Stimulated activated memory B cell treated with anti-CD40 and anti-IgM and Interleukin-4, amounts not matched to agents 10 μg/mL and 1 μg/mL and 100 μg/mL, for 72 hours (primary cell): ENCODE results near the gene TRPV2.
"Not testable (repeated sequence)": the region's sequence is repeated elsewhere in the genome, so short reads cannot be mapped to it uniquely, and the experiment has no call there.

Experiments
- ATAC-seq: fragments of 150-1000 bp; cut with Tn5 transposase; 2 replicates; pipeline ENCODE4 v1.10.0; 2021
- H3K27ac Mint-ChIP-seq: one replicate; pipeline ENCODE4 v1.8.0; 2022; ENCODE audit warnings: mild to moderate bottlenecking, mixed read lengths
- H3K27me3 Mint-ChIP-seq: one replicate; pipeline ENCODE4 v1.8.0; 2022; ENCODE audit warnings: mixed read lengths
- H3K36me3 Mint-ChIP-seq: one replicate; pipeline ENCODE4 v1.8.0; 2022; ENCODE audit warnings: mixed read lengths
- H3K4me1 Mint-ChIP-seq: one replicate; pipeline ENCODE4 v1.8.0; 2022; ENCODE audit warnings: mixed read lengths
- H3K4me3 Mint-ChIP-seq: one replicate; pipeline ENCODE4 v1.8.0; 2022; ENCODE audit warnings: mild to moderate bottlenecking, moderate library complexity, mixed read lengths
- H3K9me3 Mint-ChIP-seq: one replicate; pipeline ENCODE4 v1.8.0; 2022; ENCODE audit warnings: mixed read lengths

Gene TRPV2, protein sequence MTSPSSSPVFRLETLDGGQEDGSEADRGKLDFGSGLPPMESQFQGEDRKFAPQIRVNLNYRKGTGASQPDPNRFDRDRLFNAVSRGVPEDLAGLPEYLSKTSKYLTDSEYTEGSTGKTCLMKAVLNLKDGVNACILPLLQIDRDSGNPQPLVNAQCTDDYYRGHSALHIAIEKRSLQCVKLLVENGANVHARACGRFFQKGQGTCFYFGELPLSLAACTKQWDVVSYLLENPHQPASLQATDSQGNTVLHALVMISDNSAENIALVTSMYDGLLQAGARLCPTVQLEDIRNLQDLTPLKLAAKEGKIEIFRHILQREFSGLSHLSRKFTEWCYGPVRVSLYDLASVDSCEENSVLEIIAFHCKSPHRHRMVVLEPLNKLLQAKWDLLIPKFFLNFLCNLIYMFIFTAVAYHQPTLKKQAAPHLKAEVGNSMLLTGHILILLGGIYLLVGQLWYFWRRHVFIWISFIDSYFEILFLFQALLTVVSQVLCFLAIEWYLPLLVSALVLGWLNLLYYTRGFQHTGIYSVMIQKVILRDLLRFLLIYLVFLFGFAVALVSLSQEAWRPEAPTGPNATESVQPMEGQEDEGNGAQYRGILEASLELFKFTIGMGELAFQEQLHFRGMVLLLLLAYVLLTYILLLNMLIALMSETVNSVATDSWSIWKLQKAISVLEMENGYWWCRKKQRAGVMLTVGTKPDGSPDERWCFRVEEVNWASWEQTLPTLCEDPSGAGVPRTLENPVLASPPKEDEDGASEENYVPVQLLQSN

GRCh38 chr17:16415031-16415924 lies at the start of gene TRPV2:
Gene TRPV2 (plus strand): TSS chr17:16415571. CDS start chr17:16417669, 2,098 bp downstream.
- no peaks in the 10 kb centered on the region for H3K9me3 Mint-ChIP-seq
- peak within 1 kb of the TSS; percentile 95 for H3K27ac Mint-ChIP-seq
- peaks cover 55% of the 10 kb centered on the region for H3K4me1 Mint-ChIP-seq
- H3K4me3 Mint-ChIP-seq = peak within 1 kb of the TSS; percentile 95
- peak; percentile 65 for ATAC-seq
- no peaks in the 10 kb centered on the region for H3K27me3 Mint-ChIP-seq
- peaks cover 27% of the 10 kb centered on the region for H3K36me3 Mint-ChIP-seq

- Mint-ChIP-seq H3K4me1 (no peaks in the 10 kb centered on the region), H3K9me3 (no peaks in the 10 kb centered on the region), H3K4me3 (no peak overlapping the region), H3K27ac (no peak overlapping the region), H3K27me3 (no peaks in the 10 kb centered on the region), H3K36me3 (no peaks in the 10 kb centered on the region)
- no peak for ATAC-seq
Measured at GRCh38 chr17:16371742-16372141, 43.6 kb upstream of the TRPV2 start.

- H3K4me3 Mint-ChIP-seq = no peak overlapping the region
- ATAC-seq = no peak
- no peaks in the 10 kb centered on the region for H3K36me3 Mint-ChIP-seq
- no peak overlapping the region for H3K27ac Mint-ChIP-seq
- H3K4me1 Mint-ChIP-seq = no peaks in the 10 kb centered on the region
- no peaks in the 10 kb centered on the region for H3K9me3 Mint-ChIP-seq
- H3K27me3 Mint-ChIP-seq = no peaks in the 10 kb centered on the region
Measured at GRCh38 chr17:16374146-16374938, 41.0 kb upstream of the TRPV2 start.

- no peaks in the 10 kb centered on the region for H3K9me3 Mint-ChIP-seq
- H3K36me3 Mint-ChIP-seq = peaks cover 20% of the 10 kb centered on the region
- H3K4me3 Mint-ChIP-seq = no peak overlapping the region
- no peak overlapping the region for H3K27ac Mint-ChIP-seq
- H3K4me1 Mint-ChIP-seq = peaks cover 18% of the 10 kb centered on the region
- no peak for ATAC-seq
- no peaks in the 10 kb centered on the region for H3K27me3 Mint-ChIP-seq
Measured at GRCh38 chr17:16377941-16378341, 37.4 kb upstream of the TRPV2 start.

DNA sequence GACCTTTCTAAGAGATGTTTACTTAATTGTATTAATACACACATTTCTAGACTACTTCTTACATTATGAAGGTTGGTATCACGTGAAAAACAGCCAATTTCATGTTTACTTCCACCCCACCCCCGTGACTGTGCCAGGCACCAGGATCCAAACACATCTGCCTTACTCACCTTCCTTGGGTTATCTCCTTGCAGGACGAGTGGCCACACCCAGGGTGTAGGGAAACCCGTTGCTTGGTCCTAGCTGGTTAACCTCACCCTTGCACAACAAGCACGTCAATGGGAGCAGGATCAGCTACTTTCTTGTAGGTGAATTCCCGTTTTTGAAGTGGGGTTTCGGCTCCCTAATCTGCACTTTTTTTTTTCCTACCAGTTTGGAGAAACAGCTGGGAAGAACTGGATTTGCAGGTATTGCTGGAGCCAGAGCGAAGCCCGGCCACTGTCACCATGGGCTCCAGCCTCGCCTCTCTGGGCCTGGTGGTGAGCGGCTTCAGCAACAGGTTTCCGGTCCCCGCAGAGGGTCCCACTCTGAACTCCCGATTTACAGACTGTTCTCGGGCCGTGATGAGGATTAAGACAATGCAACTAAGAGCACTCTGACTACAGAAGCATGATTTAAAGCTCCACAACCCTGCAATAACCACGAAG lies 36.6 kb upstream of the TRPV2 start:
- peaks cover 29% of the 10 kb centered on the region for H3K36me3 Mint-ChIP-seq
- H3K9me3 Mint-ChIP-seq = no peaks in the 10 kb centered on the region
- no peak overlapping the region for H3K27ac Mint-ChIP-seq
- peak overlapping the region; percentile 15 for H3K4me3 Mint-ChIP-seq
- H3K4me1 Mint-ChIP-seq = peaks cover 26% of the 10 kb centered on the region
- no peak for ATAC-seq
- no peaks in the 10 kb centered on the region for H3K27me3 Mint-ChIP-seq

DNA sequence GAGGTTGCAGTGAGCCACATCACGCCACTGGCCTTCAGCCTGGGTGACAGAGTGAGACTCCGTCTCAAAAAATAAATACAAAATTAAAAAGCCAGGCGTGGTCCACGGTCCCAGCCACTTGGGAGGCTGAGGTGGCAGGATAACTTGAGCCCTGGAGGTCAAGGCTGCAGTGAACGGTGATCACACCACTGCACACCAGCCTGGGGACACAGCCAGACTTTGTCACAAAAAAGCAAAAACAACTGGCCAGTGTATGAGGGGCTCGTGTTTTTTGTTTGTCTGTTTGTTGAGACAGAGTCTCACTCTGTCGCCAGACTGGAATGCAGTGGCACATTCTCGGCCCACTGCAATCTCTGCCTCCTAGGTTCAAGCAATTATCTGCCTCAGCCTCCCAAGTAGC lies 35.7 kb upstream of the TRPV2 start:
- peaks cover 29% of the 10 kb centered on the region for H3K36me3 Mint-ChIP-seq
- H3K27ac Mint-ChIP-seq = no peak overlapping the region
- H3K9me3 Mint-ChIP-seq = no peaks in the 10 kb centered on the region
- peaks cover 35% of the 10 kb centered on the region for H3K4me1 Mint-ChIP-seq
- peak overlapping the region; percentile 15 for H3K4me3 Mint-ChIP-seq
- no peak for ATAC-seq
- H3K27me3 Mint-ChIP-seq = no peaks in the 10 kb centered on the region

GRCh38 chr17:16380640-16381495 lies 34.5 kb upstream of the TRPV2 start, which contains the start of gene UBB:
Gene UBB (plus strand): TSS chr17:16381091. CDS start chr17:16381908, 817 bp downstream.
- H3K9me3 Mint-ChIP-seq = no peaks in the 10 kb centered on the region
- peak; percentile 99 for ATAC-seq
- no peaks in the 10 kb centered on the region for H3K27me3 Mint-ChIP-seq
- H3K4me1 Mint-ChIP-seq = peaks cover 40% of the 10 kb centered on the region
- peaks cover 29% of the 10 kb centered on the region for H3K36me3 Mint-ChIP-seq
- H3K4me3 Mint-ChIP-seq = peak within 1 kb of the TSS; percentile 99
- peak within 1 kb of the TSS; percentile 99 for H3K27ac Mint-ChIP-seq

DNA sequence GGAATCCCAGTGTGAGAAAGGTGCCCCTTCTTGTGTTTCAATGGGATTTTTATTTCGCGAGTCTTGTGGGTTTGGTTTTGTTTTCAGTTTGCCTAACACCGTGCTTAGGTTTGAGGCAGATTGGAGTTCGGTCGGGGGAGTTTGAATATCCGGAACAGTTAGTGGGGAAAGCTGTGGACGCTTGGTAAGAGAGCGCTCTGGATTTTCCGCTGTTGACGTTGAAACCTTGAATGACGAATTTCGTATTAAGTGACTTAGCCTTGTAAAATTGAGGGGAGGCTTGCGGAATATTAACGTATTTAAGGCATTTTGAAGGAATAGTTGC lies 33.9 kb upstream of the TRPV2 start:
- H3K4me1 Mint-ChIP-seq = peaks cover 40% of the 10 kb centered on the region
- no peaks in the 10 kb centered on the region for H3K9me3 Mint-ChIP-seq
- peak overlapping the region; percentile 99 for H3K27ac Mint-ChIP-seq
- H3K4me3 Mint-ChIP-seq = peak overlapping the region; percentile 99
- peaks cover 29% of the 10 kb centered on the region for H3K36me3 Mint-ChIP-seq
- no peak for ATAC-seq
- H3K27me3 Mint-ChIP-seq = no peaks in the 10 kb centered on the region

GRCh38 chr17:16383216-16383615 lies 32.2 kb upstream of the TRPV2 start:
- H3K9me3 Mint-ChIP-seq = no peaks in the 10 kb centered on the region
- H3K4me3 Mint-ChIP-seq = peak overlapping the region; percentile 43
- peak overlapping the region; percentile 60 for H3K27ac Mint-ChIP-seq
- no peaks in the 10 kb centered on the region for H3K27me3 Mint-ChIP-seq
- H3K4me1 Mint-ChIP-seq = peaks cover 47% of the 10 kb centered on the region
- ATAC-seq = no peak
- H3K36me3 Mint-ChIP-seq = peaks cover 29% of the 10 kb centered on the region

GRCh38 chr17:16383772-16384287 lies 31.5 kb upstream of the TRPV2 start:
- Mint-ChIP-seq H3K4me1 (peaks cover 47% of the 10 kb centered on the region), H3K27ac (no peak overlapping the region), H3K36me3 (peaks cover 29% of the 10 kb centered on the region), H3K4me3 (peak overlapping the region; percentile 43), H3K27me3 (no peaks in the 10 kb centered on the region), H3K9me3 (no peaks in the 10 kb centered on the region)
- ATAC-seq = no peak

- peak overlapping the region; percentile 51 for H3K27ac Mint-ChIP-seq
- ATAC-seq = no peak
- H3K27me3 Mint-ChIP-seq = no peaks in the 10 kb centered on the region
- H3K9me3 Mint-ChIP-seq = no peaks in the 10 kb centered on the region
- H3K36me3 Mint-ChIP-seq = peaks cover 29% of the 10 kb centered on the region
- peaks cover 47% of the 10 kb centered on the region for H3K4me1 Mint-ChIP-seq
- peak overlapping the region; percentile 9 for H3K4me3 Mint-ChIP-seq
Measured at GRCh38 chr17:16384557-16384956, 30.8 kb upstream of the TRPV2 start.

DNA sequence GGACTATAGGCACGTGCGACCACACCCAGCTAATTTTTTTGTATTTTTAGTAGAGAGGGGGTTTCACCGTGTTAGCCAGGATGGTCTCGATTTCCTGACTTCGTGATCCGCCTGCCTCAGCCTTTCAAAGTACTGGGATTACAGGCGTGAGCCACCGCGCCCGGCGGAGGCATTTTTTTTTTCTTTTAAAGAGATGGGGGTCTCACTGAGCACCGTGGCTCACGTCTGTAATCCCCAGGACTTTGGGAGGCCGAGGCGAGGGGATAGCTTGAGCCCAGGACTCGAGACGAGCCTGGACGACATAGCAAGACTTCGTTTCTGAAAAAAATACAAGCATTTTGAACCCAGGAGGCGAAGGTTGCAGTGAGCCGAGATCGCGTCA lies 29.3 kb upstream of the TRPV2 start:
- Mint-ChIP-seq H3K27ac (peak overlapping the region; percentile 78), H3K4me3 (peak overlapping the region; percentile 83), H3K4me1 (peaks cover 47% of the 10 kb centered on the region), H3K36me3 (peaks cover 27% of the 10 kb centered on the region)
- not testable (repeated sequence) for H3K27me3 Mint-ChIP-seq, H3K9me3 Mint-ChIP-seq, ATAC-seq

DNA sequence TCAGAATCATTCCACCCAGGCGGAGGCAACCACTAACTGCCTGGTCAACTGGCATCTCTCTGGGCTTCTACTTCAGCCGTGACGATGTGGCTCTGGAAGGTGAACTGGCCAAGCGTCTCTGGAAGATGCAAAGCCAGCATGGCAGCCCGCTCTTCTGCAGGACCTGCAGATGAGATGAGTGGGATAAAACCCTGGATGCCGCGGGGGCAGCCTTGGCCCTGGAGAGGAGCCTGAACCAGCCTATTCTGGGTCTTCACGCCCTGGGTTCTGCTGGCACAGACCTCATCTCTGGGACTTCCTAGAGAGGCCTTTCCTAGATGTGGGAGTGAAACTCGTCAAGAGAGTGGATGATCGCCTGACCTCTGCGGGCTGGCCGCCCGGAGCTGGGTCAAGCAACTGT lies 23.9 kb upstream of the TRPV2 start:
- H3K36me3 Mint-ChIP-seq = no peaks in the 10 kb centered on the region
- no peaks in the 10 kb centered on the region for H3K9me3 Mint-ChIP-seq
- no peak for ATAC-seq
- no peak overlapping the region for H3K4me3 Mint-ChIP-seq
- H3K4me1 Mint-ChIP-seq = peaks cover 7% of the 10 kb centered on the region
- H3K27me3 Mint-ChIP-seq = no peaks in the 10 kb centered on the region
- H3K27ac Mint-ChIP-seq = no peak overlapping the region
